ENCODE results near the gene STON2. TPM values are rescaled to one million over a fixed set of nuclear protein-coding genes. Genes with fewer than 3 reads are reported as not detected.

STON2 gene
- total RNA-seq, 1 donor from 2014 or later = 24.0 TPM

DNA sequence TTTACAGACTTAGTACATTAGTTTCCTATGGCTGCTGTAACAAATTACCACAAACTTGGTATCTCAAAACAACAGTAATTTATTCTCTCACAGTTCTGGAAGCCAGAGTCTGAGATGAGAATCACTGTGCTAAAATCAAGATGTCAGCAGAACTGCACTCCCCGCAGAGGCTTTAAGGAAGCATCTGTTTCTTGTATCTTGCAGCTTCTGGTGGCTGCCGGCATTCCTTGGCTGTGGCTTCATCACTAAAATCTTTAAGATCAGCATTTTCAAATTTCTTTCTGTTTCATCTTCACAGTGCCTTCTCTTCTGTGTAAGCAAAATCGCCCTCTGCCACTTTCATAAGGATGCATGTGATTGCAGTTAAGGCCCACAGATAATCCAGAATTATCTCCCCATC lies 9.4 kb downstream of the STON2 start:
- Mint-ChIP-seq H3K4me3 (no peak overlapping the region), H3K36me3 (ENCODE audit: low read depth) (peaks cover 14% of the 10 kb centered on the region), H3K27ac (ENCODE audit: unreplicated experiment) (peak overlapping the region; percentile 57), H3K9me3 (no peaks in the 10 kb centered on the region), H3K27me3 (ENCODE audit: low read depth) (no peaks in the 10 kb centered on the region), H3K4me1 (peaks cover 26% of the 10 kb centered on the region)
- no peak for DNase-seq (ENCODE audit: low read depth, low spot score)
- TF ChIP-seq CTCF (conservative IDR thresholded peaks at IDR 0.05) = no peak

DNA sequence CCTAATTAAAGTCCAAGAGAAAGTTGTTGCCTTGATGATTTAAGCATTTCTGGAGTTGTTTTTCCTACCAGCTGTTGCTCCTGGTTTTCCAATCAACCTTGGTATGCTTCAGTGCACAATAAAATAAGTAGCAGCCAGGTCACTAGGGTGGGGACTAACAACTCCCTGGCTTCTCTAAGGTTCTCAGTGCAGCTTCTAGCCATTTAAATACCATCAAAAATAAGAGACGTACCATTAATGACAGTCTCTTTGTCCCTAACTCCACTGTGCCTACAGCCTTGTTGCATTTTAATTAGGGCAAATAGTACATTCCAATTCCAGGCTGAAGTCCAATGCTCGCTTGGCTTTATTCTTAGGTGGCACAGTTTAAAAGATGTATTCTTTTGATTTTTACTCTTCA lies 11.8 kb downstream of the STON2 start:
- no peaks in the 10 kb centered on the region for H3K9me3 Mint-ChIP-seq
- peaks cover 9% of the 10 kb centered on the region for H3K36me3 Mint-ChIP-seq (ENCODE audit: low read depth)
- no peak overlapping the region for H3K27ac Mint-ChIP-seq (ENCODE audit: unreplicated experiment)
- no peak for TF ChIP-seq CTCF (conservative IDR thresholded peaks at IDR 0.05)
- H3K4me1 Mint-ChIP-seq = peaks cover 45% of the 10 kb centered on the region
- no peak overlapping the region for H3K4me3 Mint-ChIP-seq
- no peak for DNase-seq (ENCODE audit: low read depth, low spot score)
- H3K27me3 Mint-ChIP-seq (ENCODE audit: low read depth) = no peaks in the 10 kb centered on the region

DNA sequence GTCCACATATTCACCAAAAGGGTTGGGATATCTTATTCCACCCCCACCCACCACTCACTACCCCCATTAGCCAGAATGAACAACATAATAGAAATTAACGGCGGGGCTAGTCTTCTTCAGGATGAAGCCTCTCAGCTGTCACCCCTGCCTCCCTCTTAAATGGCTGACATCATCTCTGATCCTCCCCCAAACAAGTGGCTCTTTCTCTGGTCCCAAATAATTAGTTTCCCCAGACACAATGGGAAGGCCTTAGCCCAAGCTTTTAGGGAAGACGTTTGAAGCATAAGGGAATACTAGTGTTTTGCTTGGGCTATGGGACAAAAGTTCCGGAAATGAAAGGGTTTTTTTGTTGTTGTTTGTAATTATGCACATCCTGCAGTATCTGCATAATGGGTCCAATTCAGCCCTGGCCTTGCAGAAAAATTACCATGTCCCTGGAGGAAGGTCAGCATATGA lies 13.8 kb downstream of the STON2 start:
- Mint-ChIP-seq H3K4me1 (peaks cover 45% of the 10 kb centered on the region), H3K4me3 (no peak overlapping the region), H3K27ac (ENCODE audit: unreplicated experiment) (no peak overlapping the region)

DNA sequence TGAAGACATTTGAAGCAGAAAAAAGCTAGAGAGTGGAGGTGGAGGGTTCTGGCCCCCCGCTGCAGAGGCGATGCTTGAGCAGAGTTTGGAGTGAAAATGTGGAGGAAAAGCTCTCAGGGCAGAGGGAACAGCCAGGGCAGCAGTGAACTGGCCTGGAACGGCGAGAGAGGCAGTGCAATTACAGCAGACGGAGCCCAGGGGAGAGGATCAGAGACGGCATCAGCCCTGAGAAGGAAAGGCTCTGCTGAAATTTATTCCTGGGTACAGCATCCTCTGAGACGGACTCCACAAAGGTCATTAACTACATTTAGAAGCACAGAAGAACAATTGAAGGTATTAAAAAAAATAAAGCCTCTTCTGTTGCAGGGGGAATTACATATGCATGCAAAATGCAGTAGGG lies 14.2 kb downstream of the STON2 start:
- DNase-seq (ENCODE audit: low read depth, low spot score) = no peak
- Mint-ChIP-seq H3K27me3 (ENCODE audit: low read depth) (no peaks in the 10 kb centered on the region), H3K4me3 (no peak overlapping the region), H3K4me1 (peaks cover 45% of the 10 kb centered on the region), H3K9me3 (no peaks in the 10 kb centered on the region), H3K36me3 (ENCODE audit: low read depth) (peaks cover 9% of the 10 kb centered on the region), H3K27ac (ENCODE audit: unreplicated experiment) (peak overlapping the region; percentile 6)
- no peak for TF ChIP-seq CTCF (conservative IDR thresholded peaks at IDR 0.05)

More for the DNA sequence above, 13.8 kb downstream of the STON2 start:
- DNase-seq (ENCODE audit: low read depth, low spot score) = no peak
- no peaks in the 10 kb centered on the region for H3K9me3 Mint-ChIP-seq
- no peak for TF ChIP-seq CTCF (conservative IDR thresholded peaks at IDR 0.05)
- peaks cover 9% of the 10 kb centered on the region for H3K36me3 Mint-ChIP-seq (ENCODE audit: low read depth)
- H3K27me3 Mint-ChIP-seq (ENCODE audit: low read depth) = no peaks in the 10 kb centered on the region

DNA sequence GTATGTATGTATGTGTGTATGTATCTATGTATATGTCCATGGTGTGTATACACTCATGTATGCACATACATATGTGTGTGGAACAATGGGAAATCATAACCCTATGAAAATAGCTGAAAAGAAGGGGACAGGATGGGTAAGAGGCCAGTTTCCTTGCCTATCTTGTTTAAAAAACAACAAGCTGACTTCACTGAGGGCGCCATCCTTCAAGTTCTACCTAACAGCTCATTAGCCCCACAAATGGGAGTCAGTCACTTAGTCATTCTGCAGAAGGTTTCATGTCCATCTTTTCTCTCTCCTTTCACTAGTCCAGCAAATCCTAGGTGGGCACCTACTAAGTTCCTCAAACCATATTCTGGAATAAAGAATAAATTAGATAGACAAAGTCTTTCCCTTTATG lies 14.7 kb downstream of the STON2 start:
- peaks cover 11% of the 10 kb centered on the region for H3K36me3 Mint-ChIP-seq (ENCODE audit: low read depth)
- peaks cover 45% of the 10 kb centered on the region for H3K4me1 Mint-ChIP-seq
- TF ChIP-seq CTCF (conservative IDR thresholded peaks at IDR 0.05) = no peak
- H3K9me3 Mint-ChIP-seq = peaks cover 2% of the 10 kb centered on the region
- no peak overlapping the region for H3K4me3 Mint-ChIP-seq
- H3K27ac Mint-ChIP-seq (ENCODE audit: unreplicated experiment) = peak overlapping the region; percentile 6
- no peak for DNase-seq (ENCODE audit: low read depth, low spot score)
- no peaks in the 10 kb centered on the region for H3K27me3 Mint-ChIP-seq (ENCODE audit: low read depth)

GRCh38 chr14:81384900-81385299 lies 15.2 kb downstream of the STON2 start:
- H3K4me3 Mint-ChIP-seq = no peak overlapping the region
- peaks cover 5% of the 10 kb centered on the region for H3K9me3 Mint-ChIP-seq
- no peak for TF ChIP-seq CTCF (conservative IDR thresholded peaks at IDR 0.05)
- H3K27me3 Mint-ChIP-seq (ENCODE audit: low read depth) = no peaks in the 10 kb centered on the region
- peaks cover 15% of the 10 kb centered on the region for H3K36me3 Mint-ChIP-seq (ENCODE audit: low read depth)
- peaks cover 45% of the 10 kb centered on the region for H3K4me1 Mint-ChIP-seq
- no peak for DNase-seq (ENCODE audit: low read depth, low spot score)
- H3K27ac Mint-ChIP-seq (ENCODE audit: unreplicated experiment) = no peak overlapping the region
